ENCODE measurements around the gene MED17.

Gene MED17

DNA sequence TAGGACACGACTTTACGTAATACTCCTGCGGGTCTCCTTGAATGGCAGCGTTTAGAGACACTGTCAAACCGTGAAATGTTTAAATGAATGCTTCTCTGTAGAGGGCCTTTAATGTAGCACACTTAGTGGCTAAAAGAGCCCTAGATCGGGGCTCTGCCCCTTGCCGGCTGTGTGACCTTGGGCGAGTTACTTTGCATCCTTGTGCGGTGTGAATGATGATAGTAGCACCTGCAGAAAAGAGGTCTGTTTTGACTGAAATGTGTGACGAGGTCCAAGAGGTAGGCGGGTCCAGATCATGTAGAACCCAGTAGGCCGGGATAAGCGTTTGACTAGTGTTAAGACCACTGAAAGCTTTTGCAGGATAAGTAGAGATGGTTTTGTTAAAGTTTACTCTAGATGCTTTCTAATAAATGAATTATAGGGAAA lies 866 bp downstream of the MED17 start:
- peak overlapping the region; percentile 96 to 100 for H3K4me3 ChIP-seq (replicated peaks in 1 of 2; ENCODE audit: low read depth in 2 of 2, low read length in 2 of 2)
- no peak for DNase-seq (ENCODE audit: low read depth in 2 of 2)
- TF ChIP-seq, protein P1, sequence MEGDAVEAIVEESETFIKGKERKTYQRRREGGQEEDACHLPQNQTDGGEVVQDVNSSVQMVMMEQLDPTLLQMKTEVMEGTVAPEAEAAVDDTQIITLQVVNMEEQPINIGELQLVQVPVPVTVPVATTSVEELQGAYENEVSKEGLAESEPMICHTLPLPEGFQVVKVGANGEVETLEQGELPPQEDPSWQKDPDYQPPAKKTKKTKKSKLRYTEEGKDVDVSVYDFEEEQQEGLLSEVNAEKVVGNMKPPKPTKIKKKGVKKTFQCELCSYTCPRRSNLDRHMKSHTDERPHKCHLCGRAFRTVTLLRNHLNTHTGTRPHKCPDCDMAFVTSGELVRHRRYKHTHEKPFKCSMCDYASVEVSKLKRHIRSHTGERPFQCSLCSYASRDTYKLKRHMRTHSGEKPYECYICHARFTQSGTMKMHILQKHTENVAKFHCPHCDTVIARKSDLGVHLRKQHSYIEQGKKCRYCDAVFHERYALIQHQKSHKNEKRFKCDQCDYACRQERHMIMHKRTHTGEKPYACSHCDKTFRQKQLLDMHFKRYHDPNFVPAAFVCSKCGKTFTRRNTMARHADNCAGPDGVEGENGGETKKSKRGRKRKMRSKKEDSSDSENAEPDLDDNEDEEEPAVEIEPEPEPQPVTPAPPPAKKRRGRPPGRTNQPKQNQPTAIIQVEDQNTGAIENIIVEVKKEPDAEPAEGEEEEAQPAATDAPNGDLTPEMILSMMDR (IDR thresholded peaks at IDR 0.05; ENCODE audit: low read depth, low read length): no peak

DNA sequence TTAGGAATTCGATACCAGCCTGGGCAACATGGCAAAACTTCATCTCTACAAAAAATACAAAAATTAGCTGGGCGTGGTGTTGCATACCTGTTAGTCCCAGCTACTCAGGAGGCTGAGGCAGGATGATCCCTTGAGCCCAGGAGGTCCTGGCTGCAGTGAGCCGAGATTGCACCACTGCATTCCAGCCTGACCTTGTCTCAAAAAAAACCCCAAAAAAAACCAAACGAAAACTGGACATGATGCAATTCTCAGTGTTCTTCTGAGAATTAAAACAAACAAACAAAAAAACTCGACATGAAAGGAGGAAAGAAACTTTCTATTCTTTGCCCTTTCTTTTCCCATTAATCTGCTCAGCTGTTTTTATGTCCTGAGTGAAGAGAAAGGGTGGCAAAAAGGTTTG lies 7.4 kb downstream of the MED17 start:
- TF ChIP-seq, protein P1 (IDR thresholded peaks at IDR 0.05; ENCODE audit: low read depth, low read length): no peak
- H3K4me3 ChIP-seq (replicated peaks in 1 of 2; ENCODE audit: low read depth in 2 of 2, low read length in 2 of 2): no peak overlapping the region
- DNase-seq (ENCODE audit: low read depth in 2 of 2): peak in 1 of 2 donors; percentile 65

DNA sequence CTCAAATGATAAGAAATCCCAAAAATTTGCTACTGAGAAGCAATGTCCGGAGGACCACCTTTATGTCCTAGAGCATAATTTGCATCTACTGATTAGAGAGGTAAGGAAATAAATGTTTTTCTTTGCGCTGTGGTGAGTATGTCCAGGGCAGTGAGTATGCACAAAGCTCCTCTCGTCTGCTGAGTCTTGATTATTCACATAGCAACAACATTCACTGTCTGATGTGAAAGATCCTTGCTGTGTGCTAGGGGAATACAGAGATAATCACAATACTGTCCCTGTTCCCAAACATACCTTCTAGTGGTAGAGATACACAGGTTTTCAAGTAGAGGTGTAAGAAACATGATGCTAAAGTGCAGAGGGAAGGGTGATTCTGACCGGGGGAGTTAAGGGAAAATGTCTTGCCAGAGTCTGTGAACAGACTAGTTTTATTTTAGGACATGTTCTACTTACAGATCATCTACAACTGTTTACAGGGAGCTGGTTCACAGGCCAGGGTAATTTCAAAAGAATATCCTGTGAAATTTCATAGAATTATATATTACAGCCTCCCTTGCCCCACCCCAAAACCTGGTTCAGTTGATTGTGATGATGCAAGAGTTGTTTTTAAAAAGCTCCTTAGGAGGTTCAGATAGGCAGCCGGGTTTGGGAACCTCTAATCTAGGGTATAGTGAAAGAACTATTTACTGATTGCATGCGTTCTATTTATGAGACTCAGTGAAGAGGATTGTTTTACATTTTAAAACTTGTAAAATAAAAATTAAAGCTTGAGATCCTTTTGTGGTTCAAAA lies 12.6 kb downstream of the MED17 start:
- TF ChIP-seq, protein P1 (IDR thresholded peaks at IDR 0.05; ENCODE audit: low read depth, low read length): no peak
- no peak for DNase-seq (ENCODE audit: low read depth in 2 of 2)
- H3K4me3 ChIP-seq (replicated peaks in 1 of 2; ENCODE audit: low read depth in 2 of 2, low read length in 2 of 2): no peak overlapping the region

DNA sequence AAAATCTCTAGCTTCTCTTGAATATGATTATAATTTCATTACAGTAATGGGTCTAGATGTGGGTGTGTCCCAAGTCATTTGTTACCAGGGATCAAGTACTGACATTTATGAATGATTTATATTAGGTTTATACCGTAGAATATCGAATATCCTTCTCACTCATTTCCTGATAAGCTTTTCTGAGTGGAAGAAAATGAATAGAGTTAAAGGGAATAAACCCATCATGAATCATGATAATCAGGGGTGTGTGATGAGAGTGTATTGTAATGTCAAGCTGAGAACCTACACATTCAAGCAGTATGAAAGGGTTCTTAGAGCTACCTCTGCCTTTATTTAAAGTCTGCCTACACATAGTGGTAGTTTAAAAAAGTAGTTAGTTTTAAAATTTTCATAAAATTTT lies 17.3 kb downstream of the MED17 start:
- TF ChIP-seq, protein P1 (IDR thresholded peaks at IDR 0.05; ENCODE audit: low read depth, low read length): no peak
- no peak overlapping the region for H3K4me3 ChIP-seq (replicated peaks in 1 of 2; ENCODE audit: low read depth in 2 of 2, low read length in 2 of 2)
- no peak for DNase-seq (ENCODE audit: low read depth in 2 of 2)

DNA sequence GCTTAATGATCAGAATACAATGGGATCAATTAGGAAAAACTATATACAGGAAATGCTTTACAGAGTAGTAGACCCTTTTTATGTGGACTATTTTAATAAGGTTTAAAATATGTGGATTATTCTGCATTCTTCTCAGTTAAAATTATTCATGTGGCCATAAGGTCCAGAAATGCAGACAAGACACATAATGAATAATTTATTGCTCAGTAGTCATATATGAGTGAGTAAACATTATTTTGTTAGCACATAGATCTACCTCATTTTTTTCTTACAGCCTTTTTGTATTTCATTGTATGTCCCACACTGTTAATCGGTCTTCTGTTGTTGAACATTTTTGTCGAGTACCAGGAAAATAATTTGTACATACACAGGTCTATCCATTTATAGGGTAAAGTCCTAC lies 20.8 kb downstream of the MED17 start:
- H3K4me3 ChIP-seq (replicated peaks in 1 of 2; ENCODE audit: low read depth in 2 of 2, low read length in 2 of 2): no peak overlapping the region
- DNase-seq (ENCODE audit: low read depth in 2 of 2): no peak
- TF ChIP-seq, protein P1 (IDR thresholded peaks at IDR 0.05; ENCODE audit: low read depth, low read length): no peak

DNA sequence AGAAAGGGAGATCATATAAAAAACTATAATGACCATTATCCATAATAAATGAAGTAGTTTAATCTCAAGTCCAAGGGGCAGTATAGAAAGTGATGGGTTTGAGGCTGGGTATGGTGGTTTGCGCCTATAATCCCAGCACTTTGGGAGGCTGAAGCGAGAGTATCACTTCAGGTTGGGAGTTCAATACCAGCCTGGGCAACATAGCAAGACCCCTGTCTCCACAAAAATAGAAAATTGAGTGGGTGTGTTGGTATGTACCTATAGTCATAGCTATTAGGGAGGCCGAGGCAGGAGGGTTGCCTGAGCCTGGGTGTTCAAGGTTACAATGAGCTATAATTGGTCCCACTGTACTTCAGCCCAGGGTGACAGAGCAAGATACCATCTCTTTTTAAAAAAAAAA lies 23.9 kb downstream of the MED17 start:
- DNase-seq (ENCODE audit: low read depth in 2 of 2): no peak
- TF ChIP-seq, protein P1 (IDR thresholded peaks at IDR 0.05; ENCODE audit: low read depth, low read length): no peak
- no peak overlapping the region for H3K4me3 ChIP-seq (replicated peaks in 1 of 2; ENCODE audit: low read depth in 2 of 2, low read length in 2 of 2)

DNA sequence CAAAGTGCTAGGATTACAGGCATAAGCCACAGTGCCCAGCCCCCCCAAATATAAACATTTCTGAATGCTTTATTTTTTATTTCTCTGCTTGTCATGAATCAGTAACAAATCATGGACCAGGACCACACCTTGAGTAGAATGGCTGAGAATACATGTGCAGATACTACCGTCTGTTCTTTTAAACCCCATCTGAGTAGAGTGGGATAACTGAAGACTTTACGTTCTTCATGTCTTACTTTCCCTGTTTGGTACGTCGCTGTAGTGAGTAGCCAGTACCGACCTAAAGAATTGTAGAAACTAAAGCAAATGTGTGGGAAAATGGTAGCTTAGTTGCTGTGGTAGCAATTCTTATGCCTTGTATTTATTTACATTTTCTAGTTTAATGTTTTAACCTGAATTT lies 29.9 kb downstream of the MED17 start:
- TF ChIP-seq, protein P1 (IDR thresholded peaks at IDR 0.05; ENCODE audit: low read depth, low read length): no peak
- H3K4me3 ChIP-seq (replicated peaks in 1 of 2; ENCODE audit: low read depth in 2 of 2, low read length in 2 of 2): no peak overlapping the region
- no peak for DNase-seq (ENCODE audit: low read depth in 2 of 2)

Data from cardiac fibroblast (primary cell).